Bone marrow (tissue), 2 donors: ENCODE data around the gene PPIF.

Source experiments
- DNase-seq, 2 donors: peaks; one replicate each; lab custom pipeline; 2025; lab: John Stamatoyannopoulos, UW

The PPIF gene

GRCh38 chr10:79386637-79387465 lies 39.6 kb downstream of the PPIF start:
- DNase-seq = no peak

GRCh38 chr10:79387466-79387973 lies 40.3 kb downstream of the PPIF start:
- DNase-seq = no peak

GRCh38 chr10:79387974-79388850 lies 40.9 kb downstream of the PPIF start:
- DNase-seq = no peak

GRCh38 chr10:79390057-79390456 lies 42.8 kb downstream of the PPIF start:
- no peak for DNase-seq

GRCh38 chr10:79390551-79391229 lies 43.4 kb downstream of the PPIF start:
- peak in 1 of 2 donors; percentile 87 for DNase-seq

GRCh38 chr10:79391231-79392019 lies 44.2 kb downstream of the PPIF start:
- DNase-seq = no peak

GRCh38 chr10:79392020-79392398 lies 44.7 kb downstream of the PPIF start:
- DNase-seq = no peak

- DNase-seq = no peak
These were observed 45.4 kb downstream of the PPIF start for GRCh38 chr10:79392506-79393176.

GRCh38 chr10:79393221-79393923 lies 46.1 kb downstream of the PPIF start:
- DNase-seq = no peak

GRCh38 chr10:79393924-79394610 lies 46.8 kb downstream of the PPIF start:
- DNase-seq = no peak

GRCh38 chr10:79394664-79395063 lies 47.4 kb downstream of the PPIF start:
- no peak for DNase-seq

GRCh38 chr10:79396520-79396919 lies 49.3 kb downstream of the PPIF start:
- DNase-seq = no peak

GRCh38 chr10:79397051-79397450 lies 49.8 kb downstream of the PPIF start:
- no peak for DNase-seq

- DNase-seq = no peak
These were observed 50.5 kb downstream of the PPIF start for GRCh38 chr10:79397575-79398303.

- no peak for DNase-seq
These were observed 51.4 kb downstream of the PPIF start for GRCh38 chr10:79398642-79399041.

GRCh38 chr10:79399223-79399831 lies 52.1 kb downstream of the PPIF start:
- no peak for DNase-seq

- DNase-seq = no peak
These were observed 53.1 kb downstream of the PPIF start for GRCh38 chr10:79400146-79401004.
